ENCODE data around the gene HPCAL1. TPM values are rescaled to one million over a fixed set of nuclear protein-coding genes. Genes with fewer than 3 reads are reported as not detected.
A peak's percentile ranks its signal among the peaks of the same experiment; 100 is the strongest.

Gene HPCAL1
- total and polyA plus RNA-seq, 2 of the 8 experiments (the other 6 are each of a cell fraction or from before 2014, with no cell fraction given): 5.8 to 8.6 TPM

DNA sequence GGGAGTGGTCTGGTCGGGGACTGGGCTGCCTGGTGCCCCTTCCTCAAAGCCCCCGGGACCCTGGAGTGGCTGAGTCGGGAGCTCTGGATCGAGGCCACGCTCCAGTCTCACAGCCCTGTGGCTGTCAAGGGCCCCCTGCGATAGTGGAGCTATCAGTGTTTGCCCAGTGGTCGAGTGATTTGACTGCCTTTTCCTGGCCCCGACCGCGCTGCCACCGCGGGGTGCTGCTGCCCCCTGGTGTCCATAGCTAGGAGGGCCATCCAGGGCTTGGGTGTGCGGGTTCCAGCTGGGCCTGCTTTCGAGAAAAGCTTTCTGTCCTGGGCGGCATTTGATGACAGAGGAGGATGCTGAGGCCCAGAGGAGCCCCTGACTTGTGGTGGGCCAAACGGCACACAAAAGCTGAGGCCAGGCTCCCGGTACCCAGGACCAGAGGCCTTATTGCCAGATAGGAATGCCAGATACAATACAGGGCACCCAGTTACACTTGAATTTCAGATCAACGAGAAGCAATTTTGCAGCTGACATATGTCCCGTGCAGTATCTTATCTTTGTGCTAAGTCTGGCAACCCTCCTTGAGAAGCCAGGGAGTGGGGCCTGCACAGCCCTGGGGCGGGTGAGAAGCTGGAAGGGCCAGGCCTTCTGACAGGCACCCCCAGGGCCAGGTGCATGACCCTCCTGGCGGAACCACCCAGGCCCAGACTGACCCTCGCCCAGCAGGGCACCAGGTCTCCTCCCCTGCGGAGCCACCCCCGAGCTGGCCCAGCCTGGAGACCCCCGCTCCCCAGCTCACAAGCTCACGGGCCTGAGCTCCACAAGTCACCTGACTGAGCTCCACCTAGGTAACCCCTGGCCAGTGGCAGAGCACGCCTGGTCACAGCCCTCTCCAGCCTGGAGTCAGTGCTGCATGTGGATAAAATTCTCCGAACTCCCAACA is 132.4 kb downstream of the HPCAL1 start:
- H2BK20ac ChIP-seq (ENCODE audit: low read length): no peak overlapping the region
- no peaks in the 10 kb centered on the region for H3K9me3 ChIP-seq (ENCODE audit: insufficient read depth in 2 of 2, low read depth in 1 of 2, low read length in 1 of 2)
- ChIA-PET POLR2A (ENCODE audit: partially characterized antibody) (interaction anchor here (0.6 to 6.0 kb wide), 10 partner anchors 12 to 311 kb away, joined by 3 to 44 read pairs (median 4); partner anchors contain the start of gene ODC1), CTCF (ENCODE audit: partially characterized antibody) (interaction anchor here (0.6 to 4.6 kb wide), 91 partner anchors 8 to 1251 kb away, joined by 3 to 44 read pairs (median 4); partner anchors contain the start of gene ODC1)
- H2BK12ac ChIP-seq (ENCODE audit: low read depth, low read length): no peak overlapping the region
- H4K20me1 ChIP-seq (replicated peaks in 1 of 2; ENCODE audit: control insufficient read depth in 1 of 2, insufficient read depth in 2 of 2, low read length in 2 of 2): peaks cover 0 to 8% of the 10 kb centered on the region in 2 experiments
- H3K23me2 ChIP-seq (ENCODE audit: low read depth, low read length): peaks cover 6% of the 10 kb centered on the region
- H4K5ac ChIP-seq (ENCODE audit: insufficient read length, low read depth, low read length): no peak overlapping the region
- 55% methylated on average over 25 of the region's 28 CpGs; no CpG with 5 or more reads in 1 of the 2 experiments for WGBS, 2 experiments (ENCODE audit: extremely low coverage in 1 of 2, insufficient coverage in 1 of 2, insufficient read length in 1 of 2, insufficient replicate concordance in 2 of 2, low coverage in 1 of 2, low lambda C conversion rate in 2 of 2, missing lambda C conversion rate in 1 of 2)
- no peak overlapping the region for H4K91ac ChIP-seq (replicated peaks; ENCODE audit: insufficient read length, low read length)
- H2AFZ ChIP-seq (ENCODE audit: low read length): no peak overlapping the region
- no peak overlapping the region for H3K4me3 ChIP-seq (ENCODE audit: extremely low read depth in 1 of 4, insufficient read depth in 2 of 4, low read depth in 3 of 4, low read length in 4 of 4)
- H3K27me3 ChIP-seq (replicated peaks in 1 of 4; ENCODE audit: control insufficient read depth in 3 of 4, extremely low read depth in 1 of 4, insufficient read depth in 3 of 4, low read length in 3 of 4): peaks cover 0 to 8% (median 3%) of the 10 kb centered on the region in 4 experiments; a peak in 3 of 7 replicates
- FAIRE-seq (no peak), DNase-seq (ENCODE audit: low read depth in 1 of 2, low spot score in 2 of 2) (peak in 1 of 2 experiments; percentile 93)
- H3K4me1 ChIP-seq (replicated peaks in 1 of 4; ENCODE audit: control insufficient read depth in 3 of 4, insufficient read depth in 4 of 4, low read length in 3 of 4): peaks cover 0 to 3% (median 1%) of the 10 kb centered on the region in 4 experiments; a peak in 3 of 7 replicates
- H3K4me2 ChIP-seq (ENCODE audit: insufficient read depth in 1 of 2, low read depth in 2 of 2, low read length in 2 of 2): no peak overlapping the region
- no peak overlapping the region for H2AK5ac ChIP-seq (ENCODE audit: low read depth, low read length)
- no peak overlapping the region for H3K14ac ChIP-seq (ENCODE audit: insufficient read length)
- no peak overlapping the region for H3K56ac ChIP-seq (replicated peaks; ENCODE audit: insufficient read length, low read depth, low read length)
- no peak overlapping the region for H2BK5ac ChIP-seq (ENCODE audit: low read depth, low read length)
- H3K4ac ChIP-seq (replicated peaks; ENCODE audit: insufficient read length, low read depth, low read length): no peak overlapping the region
- H3K79me1 ChIP-seq (ENCODE audit: low read depth, low read length): no peaks in the 10 kb centered on the region
- H3K27ac ChIP-seq (ENCODE audit: low read depth, low read length): no peak overlapping the region
- no peak overlapping the region for H2BK120ac ChIP-seq (replicated peaks; ENCODE audit: low read depth, low read length)
- H3K18ac ChIP-seq (ENCODE audit: extremely low read depth, low read length): no peak overlapping the region
- H4K8ac ChIP-seq (ENCODE audit: extremely low read depth, insufficient read depth, low read length): no peak overlapping the region
- no peak overlapping the region for H2BK15ac ChIP-seq (ENCODE audit: low read length)
- H3K36me3 ChIP-seq (ENCODE audit: control insufficient read depth in 2 of 4, insufficient read depth in 4 of 4, low read length in 3 of 4): peaks cover 0 to 3% (median 2%) of the 10 kb centered on the region in 4 experiments; a peak in 4 of 8 replicates
- no peak overlapping the region for H3K23ac ChIP-seq (ENCODE audit: insufficient read length)
- no peak overlapping the region for H3K9ac ChIP-seq (replicated peaks in 1 of 4; ENCODE audit: extremely low read depth in 1 of 4, low read depth in 3 of 4, low read length in 3 of 4)
- no peaks in the 10 kb centered on the region for H3K79me2 ChIP-seq (ENCODE audit: control insufficient read depth in 1 of 2, insufficient read depth in 2 of 2, low read length in 2 of 2)
- TF ChIP-seq CREB1 (IDR thresholded peaks at IDR 0.05) (peak; percentile 35; the same call in 1 of the 2 replicates), MAFK (IDR thresholded peaks at IDR 0.05; ENCODE audit: low read depth, low read length) (no peak), SIN3A (conservative IDR thresholded peaks at IDR 0.05 in 1 of 2, IDR thresholded peaks at IDR 0.05 in 1 of 2; ENCODE audit: low read depth in 1 of 2, low read length in 2 of 2) (0 out of 4 replicates have a peak, but pooled peaks of 1 of the 2 experiments have one; percentile 48), CHD2 (IDR thresholded peaks at IDR 0.05; ENCODE audit: low read length) (no peak), SP4 (IDR thresholded peaks at IDR 0.05; ENCODE audit: low read length) (no peak), GABPA (IDR thresholded peaks at IDR 0.05; ENCODE audit: borderline replicate concordance, insufficient read depth, low read length) (0 out of 2 replicates have a peak, but pooled peaks have one; percentile 47), JUND (IDR thresholded peaks at IDR 0.05; ENCODE audit: low read length) (no peak), ATF3 (IDR thresholded peaks at IDR 0.05; ENCODE audit: insufficient read depth, low read depth, low read length) (no peak), RAD21 (IDR thresholded peaks at IDR 0.05 in 1 of 2, conservative IDR thresholded peaks at IDR 0.05 in 1 of 2; ENCODE audit: low read depth in 2 of 2, low read length in 2 of 2) (peak; percentile 99), SP2 (IDR thresholded peaks at IDR 0.05; ENCODE audit: low read length) (no peak)
